Uterus (tissue), 4 donors: ENCODE results near the gene CDH4. TPM values are rescaled to one million over a fixed set of nuclear protein-coding genes. Genes with fewer than 3 reads are reported as not detected.

Experiments used
- DNase-seq, 2 donors: peaks; one replicate each; pipeline ENCODE4 v3.0.0-alpha.2; 2019 to 2020
- H3K27ac ChIP-seq, 2 donors: fragments of 200-600 bp; sonication (generic); 1 replicate in 1 of 2; 2 replicates in 1 of 2; pipeline ENCODE4 v1.5.1; 2016 to 2018
- H3K27me3 ChIP-seq, 2 donors: fragments of 200-600 bp; sonication (generic); one replicate each; pipeline ENCODE4 v1.5.1; 2018 to 2019; ENCODE audit warnings: control low read depth in 1 of 2
- H3K36me3 ChIP-seq, 2 donors: fragments of 200-600 bp; sonication (generic); one replicate each; pipeline ENCODE4 v1.5.1; 2019; ENCODE audit warnings: control low read depth in 1 of 2
- H3K4me1 ChIP-seq, 2 donors: fragments of 200-600 bp; sonication (generic); one replicate each; pipeline ENCODE4 v1.5.1; 2018 to 2019; ENCODE audit warnings: control low read depth in 1 of 2
- H3K4me3 ChIP-seq, 2 donors: fragments of 200-600 bp; sonication (generic); 1 replicate in 1 of 2; 2 replicates in 1 of 2; pipeline ENCODE4 v1.5.1; 2018 to 2019; ENCODE audit warnings: mild to moderate bottlenecking in 1 of 2
- H3K9me3 ChIP-seq, 2 donors: fragments of 200-600 bp; sonication (generic); one replicate each; pipeline ENCODE4 v1.5.1; 2019; ENCODE audit warnings: control low read depth in 1 of 2
- CTCF ChIP-seq, 4 experiments: fragments of 200-600 bp in 2 of 4; fragments of 450-650 bp in 2 of 4; sonication (generic) in 2 of 4; IDR thresholded peaks; one replicate each; pipeline ENCODE4 v1.5.1; 2016 to 2019; ENCODE audit warnings: antibody characterized with exemption in 4 of 4, mild to moderate bottlenecking in 2 of 4, moderate library complexity in 1 of 4
- POLR2A ChIP-seq, 2 donors: fragments of 450-650 bp; IDR thresholded peaks; one replicate each; pipeline ENCODE4 v1.6.1; 2016; ENCODE audit warnings: antibody characterized with exemption in 2 of 2, mild to moderate bottlenecking in 1 of 2, moderate library complexity in 1 of 2
- intact Hi-C: fragments of 100-400 bp; cut with DNase I; formaldehyde crosslinking; loops from one replicate; pipeline ENCODE4 v1.15.1; 2023; ENCODE audit warnings: low total_unique reads
- total RNA-seq, 4 donors: library from RNA; depleted of rRNA in 3 of 4; stranded (reverse); fragments of >200 nt in 3 of 4; gene quantifications; one replicate each; pipeline versions ENCODE4 v1.1.0 to v1.2.4, GENCODE V29; 2014 to 2023
- donor health status: DM: yes; HTN: yes; CAD: no.

CDH4 gene
- total RNA-seq, 4 donors from 2014 or later, result under 0.01 to 0.55 TPM; not detected in 2

- Histone ChIP-seq H3K36me3 (no peaks in the 10 kb centered on the region), H3K27me3 (no peaks in the 10 kb centered on the region), H3K4me3 (no peak overlapping the region), H3K27ac (no peak overlapping the region), H3K9me3 (no peaks in the 10 kb centered on the region), H3K4me1 (no peaks in the 10 kb centered on the region)
- intact Hi-C loops, result no loop called here
- no peak for TF ChIP-seq CTCF (IDR thresholded peaks at IDR 0.05)
- no peak for TF ChIP-seq POLR2A (IDR thresholded peaks at IDR 0.05)
- DNase-seq, result no peak
These were observed 482.9 kb downstream of the CDH4 start for GRCh38 chr20:61734733-61735502.

GRCh38 chr20:61735503-61735785 lies 483.4 kb downstream of the CDH4 start:
- no peaks in the 10 kb centered on the region for H3K4me1 ChIP-seq
- DNase-seq, result no peak
- no peak overlapping the region for H3K27ac ChIP-seq
- H3K27me3 ChIP-seq, result no peaks in the 10 kb centered on the region
- H3K9me3 ChIP-seq, result no peaks in the 10 kb centered on the region
- no peaks in the 10 kb centered on the region for H3K36me3 ChIP-seq
- no peak for TF ChIP-seq POLR2A (IDR thresholded peaks at IDR 0.05)
- TF ChIP-seq CTCF (IDR thresholded peaks at IDR 0.05), result no peak
- intact Hi-C loops, result no loop called here
- no peak overlapping the region for H3K4me3 ChIP-seq

GRCh38 chr20:61736001-61736635 lies 484.1 kb downstream of the CDH4 start:
- no peak overlapping the region for H3K4me3 ChIP-seq
- intact Hi-C loops, result no loop called here
- H3K9me3 ChIP-seq, result no peaks in the 10 kb centered on the region
- no peak overlapping the region for H3K27ac ChIP-seq
- H3K27me3 ChIP-seq, result no peaks in the 10 kb centered on the region
- H3K4me1 ChIP-seq, result no peaks in the 10 kb centered on the region
- DNase-seq, result no peak
- no peaks in the 10 kb centered on the region for H3K36me3 ChIP-seq
- TF ChIP-seq CTCF (IDR thresholded peaks at IDR 0.05), result no peak
- TF ChIP-seq POLR2A (IDR thresholded peaks at IDR 0.05), result no peak

GRCh38 chr20:61736751-61737310 lies 484.8 kb downstream of the CDH4 start:
- no peak for DNase-seq
- intact Hi-C loops, result no loop called here
- H3K27me3 ChIP-seq, result no peaks in the 10 kb centered on the region

More at GRCh38 chr20:61736751-61737310, 484.8 kb downstream of the CDH4 start:
- no peaks in the 10 kb centered on the region for H3K4me1 ChIP-seq
- H3K9me3 ChIP-seq, result no peaks in the 10 kb centered on the region
- no peak overlapping the region for H3K4me3 ChIP-seq
- no peak overlapping the region for H3K27ac ChIP-seq
- TF ChIP-seq POLR2A (IDR thresholded peaks at IDR 0.05), result no peak
- TF ChIP-seq CTCF (IDR thresholded peaks at IDR 0.05), result no peak
- no peaks in the 10 kb centered on the region for H3K36me3 ChIP-seq
